GM23338 (cell line): Measurements from ENCODE around the gene LEP. TPM values are rescaled to one million over a fixed set of nuclear protein-coding genes. Genes with fewer than 3 reads are reported as not detected.

Source experiments
- ATAC-seq: fragments of 200-7000 bp; cut with Tn5 transposase; 3 replicates; pipeline ENCODE4 v1.9.1; 2020
- DNase-seq: peaks from one replicate; pipeline ENCODE4 v3.0.0-alpha.2; 2015; ENCODE audit warnings: low spot score
- H2AFZ ChIP-seq: fragments of 200-600 bp; sonication (generic); 2 replicates; pipeline ENCODE4 v1.8.0; 2016; ENCODE audit warnings: antibody characterized with exemption, mild to moderate bottlenecking, moderate library complexity
- H3F3A ChIP-seq: fragments of 200-600 bp; sonication (generic); replicated peaks from 2 replicates; pipeline ENCODE4 v1.8.0; 2017; ENCODE audit warnings: antibody characterized with exemption, mixed run types, low read depth
- H3K27ac ChIP-seq: fragments of 200-600 bp; sonication (generic); 2 replicates; pipeline ENCODE4 v1.6.1; 2016; ENCODE audit warnings: low read depth
- H3K27me3 ChIP-seq: fragments of 200-600 bp; sonication (generic); 2 replicates; pipeline ENCODE4 v1.8.0; 2016; ENCODE audit warnings: mild to moderate bottlenecking, mixed run types, moderate library complexity; ENCODE audit not compliant: insufficient read depth
- H3K36me3 ChIP-seq: fragments of 200-600 bp; sonication (generic); 2 replicates; pipeline ENCODE4 v1.8.0; 2016; ENCODE audit warnings: mild to moderate bottlenecking; ENCODE audit not compliant: insufficient read depth
- H3K4me1 ChIP-seq: fragments of 200-600 bp; sonication (generic); 2 replicates; pipeline ENCODE4 v1.8.0; 2016; ENCODE audit warnings: mild to moderate bottlenecking, moderate library complexity; ENCODE audit not compliant: insufficient read depth
- H3K4me2 ChIP-seq: fragments of 200-600 bp; sonication (generic); 2 replicates; pipeline ENCODE4 v1.7.1; 2017; ENCODE audit warnings: mixed run types
- H3K4me3 ChIP-seq: fragments of 200-600 bp; sonication (generic); 2 replicates; pipeline ENCODE4 v1.6.1; 2016; ENCODE audit warnings: mixed run types
- H3K79me2 ChIP-seq: fragments of 200-600 bp; sonication (generic); replicated peaks from 2 replicates; pipeline ENCODE4 v1.8.0; 2017; ENCODE audit warnings: mild to moderate bottlenecking; ENCODE audit not compliant: insufficient read depth
- H3K9me2 ChIP-seq: fragments of 200-600 bp; sonication (generic); 2 replicates; pipeline ENCODE4 v1.8.0; 2017; ENCODE audit not compliant: insufficient read depth
- H4K20me1 ChIP-seq: fragments of 200-600 bp; sonication (generic); replicated peaks from 2 replicates; pipeline ENCODE4 v1.8.0; 2017; ENCODE audit warnings: mild to moderate bottlenecking; ENCODE audit not compliant: insufficient read depth
- H3K27ac Mint-ChIP-seq: 2 replicates; pipeline ENCODE4 v1.8.0; 2020; ENCODE audit warnings: inconsistent platforms, mild to moderate bottlenecking, moderate library complexity, mixed read lengths
- H3K27me3 Mint-ChIP-seq: 3 replicates; pipeline ENCODE4 v1.8.0; 2022; ENCODE audit warnings: low read depth, mild to moderate bottlenecking, moderate library complexity, mixed read lengths, inconsistent platforms; ENCODE audit not compliant: insufficient read depth, poor library complexity
- H3K36me3 Mint-ChIP-seq: 3 replicates; pipeline ENCODE4 v1.8.0; 2021; ENCODE audit warnings: low read depth, mild to moderate bottlenecking, inconsistent platforms, moderate library complexity, mixed read lengths
- H3K4me1 Mint-ChIP-seq: 3 replicates; pipeline ENCODE4 v1.8.0; 2020; ENCODE audit warnings: mild to moderate bottlenecking, inconsistent platforms, mixed read lengths
- H3K4me3 Mint-ChIP-seq: 3 replicates; pipeline ENCODE4 v1.8.0; 2021; ENCODE audit warnings: moderate library complexity, mild to moderate bottlenecking, inconsistent platforms, mixed read lengths
- H3K9me3 Mint-ChIP-seq: 3 replicates; pipeline ENCODE4 v1.8.0; 2020; ENCODE audit warnings: moderate library complexity, mild to moderate bottlenecking, inconsistent platforms, mixed read lengths
- CREB1 ChIP-seq: fragments of 250-450 bp; sonication (Bioruptor Pico); IDR thresholded peaks from 2 replicates; pipeline ENCODE4 v1.5.0; 2020; ENCODE audit warnings: low read depth, mild to moderate bottlenecking, moderate library complexity
- CTCF ChIP-seq, 2 experiments: fragments of 200-600 bp in 1 of 2; sonication (generic) in 1 of 2; conservative IDR thresholded peaks; 2 replicates each; pipeline versions ENCODE4 v1.5.1 to v1.6.1; 2016 to 2017; ENCODE audit warnings: antibody characterized with exemption in 2 of 2, low read depth in 2 of 2, mild to moderate bottlenecking in 2 of 2, moderate library complexity in 1 of 2
- EZH2 ChIP-seq: fragments of 200-600 bp; sonication (generic); IDR thresholded peaks from one replicate; pipeline ENCODE4 v1.8.0; 2017; ENCODE audit warnings: antibody characterized with exemption, mild to moderate bottlenecking, low read depth; ENCODE audit not compliant: unreplicated experiment
- EZH2phosphoT487 ChIP-seq: fragments of 200-600 bp; sonication (generic); IDR thresholded peaks from one replicate; pipeline ENCODE4 v1.8.1; 2018; ENCODE audit warnings: antibody characterized with exemption; ENCODE audit not compliant: unreplicated experiment
- JUNB ChIP-seq: IDR thresholded peaks from one replicate; pipeline ENCODE4 v1.6.1; 2016; ENCODE audit warnings: antibody characterized with exemption; ENCODE audit not compliant: unreplicated experiment
- NANOG ChIP-seq: IDR thresholded peaks from 2 replicates; pipeline ENCODE4 v1.6.1; 2016; ENCODE audit warnings: antibody characterized with exemption, borderline replicate concordance
- POLR2AphosphoS5 ChIP-seq: IDR thresholded peaks from 2 replicates; pipeline ENCODE4 v1.6.1; 2016; ENCODE audit warnings: antibody characterized with exemption, low read depth
- REST ChIP-seq: IDR thresholded peaks from one replicate; pipeline ENCODE4 v1.6.1; 2018; ENCODE audit warnings: antibody characterized with exemption; ENCODE audit not compliant: unreplicated experiment
- STAT1 ChIP-seq: IDR thresholded peaks from one replicate; pipeline ENCODE4 v1.6.1; 2016; ENCODE audit warnings: antibody characterized with exemption; ENCODE audit not compliant: unreplicated experiment
- ZNF114 ChIP-seq: fragments of 250-450 bp; sonication (Bioruptor Pico); IDR thresholded peaks from 2 replicates; pipeline ENCODE4 v1.5.0; 2020; ENCODE audit warnings: mild to moderate bottlenecking, moderate library complexity
- ZNF331 ChIP-seq: fragments of 250-450 bp; sonication (Bioruptor Pico); IDR thresholded peaks from 2 replicates; pipeline ENCODE4 v1.5.0; 2020; ENCODE audit warnings: low read depth, mild to moderate bottlenecking, moderate library complexity
- ZNF462 ChIP-seq: fragments of 250-450 bp; sonication (Bioruptor Pico); IDR thresholded peaks from 2 replicates; pipeline ENCODE4 v1.5.0; 2020; ENCODE audit warnings: mild to moderate bottlenecking, moderate library complexity
- polyA plus RNA-seq: library from polyadenylated mRNA; unstranded; fragments of >200 nt; fragmentation: Nextera tagmentation; extraction: Ambion mirVana; gene quantifications from 2 replicates; pipeline ENCODE4 v1.2.1, GENCODE V29; 2016
- total RNA-seq: library from RNA; depleted of rRNA; stranded (reverse); fragments of >200 nt; shearing (Covaris generic); gene quantifications from 2 replicates; pipeline ENCODE4 v1.2.3, GENCODE V29; 2014
- TF ChIP-seq, protein P1 (sequence below): IDR thresholded peaks from 2 replicates; pipeline ENCODE4 v1.6.1; 2016; ENCODE audit warnings: antibody characterized with exemption

Gene LEP
- total and polyA plus RNA-seq, 2 experiments from 2014 or later = not detected

DNA sequence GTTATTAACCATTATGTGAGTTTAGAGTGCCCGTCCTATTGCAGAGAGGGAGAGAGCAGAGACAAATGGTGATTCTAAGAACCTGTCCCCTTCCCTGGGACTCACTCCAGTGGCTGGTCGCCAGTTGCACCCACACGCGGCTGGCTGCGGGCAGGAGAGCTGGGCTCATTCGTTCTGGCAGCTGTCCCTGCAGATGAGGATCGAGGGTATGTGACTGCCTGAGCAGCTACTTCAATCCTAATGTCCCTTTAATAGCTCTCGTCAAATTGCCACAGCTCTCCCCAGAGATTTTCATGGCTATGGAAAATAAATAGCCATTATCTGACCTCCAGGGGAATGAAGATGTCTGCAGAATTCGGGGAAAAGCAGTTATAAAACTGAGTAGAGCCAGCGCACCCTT lies 61.1 kb downstream of the LEP start:
- H3K27me3 ChIP-seq = no peaks in the 10 kb centered on the region
- no peak overlapping the region for H3K27ac Mint-ChIP-seq
- TF ChIP-seq POLR2AphosphoS5 (no peak), STAT1 (no peak), CREB1 (no peak), CTCF (conservative IDR thresholded peaks at IDR 0.05; ENCODE audit: low read depth in 2 of 2) (no peak), ZNF114 (CRISPR knock-in tag) (no peak), REST (no peak), EZH2phosphoT487 (no peak), JUNB (no peak), ZNF331 (CRISPR knock-in tag) (no peak), NANOG (no peak), EZH2 (no peak), ZNF462 (no peak)
- TF ChIP-seq, protein P1, sequence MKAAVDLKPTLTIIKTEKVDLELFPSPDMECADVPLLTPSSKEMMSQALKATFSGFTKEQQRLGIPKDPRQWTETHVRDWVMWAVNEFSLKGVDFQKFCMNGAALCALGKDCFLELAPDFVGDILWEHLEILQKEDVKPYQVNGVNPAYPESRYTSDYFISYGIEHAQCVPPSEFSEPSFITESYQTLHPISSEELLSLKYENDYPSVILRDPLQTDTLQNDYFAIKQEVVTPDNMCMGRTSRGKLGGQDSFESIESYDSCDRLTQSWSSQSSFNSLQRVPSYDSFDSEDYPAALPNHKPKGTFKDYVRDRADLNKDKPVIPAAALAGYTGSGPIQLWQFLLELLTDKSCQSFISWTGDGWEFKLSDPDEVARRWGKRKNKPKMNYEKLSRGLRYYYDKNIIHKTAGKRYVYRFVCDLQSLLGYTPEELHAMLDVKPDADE = no peak
- peak overlapping the region; percentile 50; the same call in 1 of the 2 replicates for H3K27ac ChIP-seq
- no peak overlapping the region for H3K4me2 ChIP-seq
- no peak overlapping the region for H2AFZ ChIP-seq
- 0 out of 2 replicates have a peak, but pooled peaks cover 4% of the 10 kb centered on the region for H3F3A ChIP-seq
- no peak overlapping the region for H3K4me3 Mint-ChIP-seq
- ATAC-seq (no peak), DNase-seq (no peak)
- 0 out of 2 replicates have a peak, but pooled peaks cover 2% of the 10 kb centered on the region for H3K9me2 ChIP-seq
- H3K4me1 Mint-ChIP-seq = peaks cover 36% of the 10 kb centered on the region
- H3K27me3 Mint-ChIP-seq = peaks cover 15% of the 10 kb centered on the region
- H3K36me3 ChIP-seq = peaks cover 4% of the 10 kb centered on the region
- H3K4me3 ChIP-seq = no peak overlapping the region
- H3K4me1 ChIP-seq = peaks cover 32% of the 10 kb centered on the region
- H3K36me3 Mint-ChIP-seq = peaks cover 26% of the 10 kb centered on the region; the same call in 2 of the 3 replicates
- H3K79me2 ChIP-seq = no peaks in the 10 kb centered on the region
- peaks cover 3% of the 10 kb centered on the region; the same call in 1 of the 3 replicates for H3K9me3 Mint-ChIP-seq
- H4K20me1 ChIP-seq = peaks cover 5% of the 10 kb centered on the region
